ENCODE results near the gene ELL2.
"Not testable (repeated sequence)": the region's sequence is repeated elsewhere in the genome, so short reads cannot be mapped to it uniquely, and the experiment has no call there.

ELL2 gene

GRCh38 chr5:95907740-95908706 is 53.6 kb downstream of the ELL2 start:
- no peak for DNase-seq (ENCODE audit: low read depth in 2 of 2)

- no peak for DNase-seq (ENCODE audit: low read depth in 2 of 2)
Observed at GRCh38 chr5:95907067-95907705, 54.5 kb downstream of the ELL2 start.

- DNase-seq (ENCODE audit: low read depth in 2 of 2) = not testable (repeated sequence)
Observed at GRCh38 chr5:95906398-95906797, 55.3 kb downstream of the ELL2 start.

GRCh38 chr5:95904827-95905226 is 56.8 kb downstream of the ELL2 start:
- no peak for DNase-seq (ENCODE audit: low read depth in 2 of 2)

- no peak for DNase-seq (ENCODE audit: low read depth in 2 of 2)
Observed at GRCh38 chr5:95903838-95904237, 57.8 kb downstream of the ELL2 start.

- no peak for DNase-seq (ENCODE audit: low read depth in 2 of 2)
Observed at GRCh38 chr5:95901676-95902627, 59.7 kb downstream of the ELL2 start.

- no peak for DNase-seq (ENCODE audit: low read depth in 2 of 2)
Observed at GRCh38 chr5:95900383-95900958, 61.2 kb downstream of the ELL2 start.

- no peak for DNase-seq (ENCODE audit: low read depth in 2 of 2)
Observed at GRCh38 chr5:95899829-95900228, 61.8 kb downstream of the ELL2 start.

- DNase-seq (ENCODE audit: low read depth in 2 of 2) = no peak
Observed at GRCh38 chr5:95899006-95899405, 62.6 kb downstream of the ELL2 start.

GRCh38 chr5:95895771-95896170 is 65.9 kb downstream of the ELL2 start:
- DNase-seq (ENCODE audit: low read depth in 2 of 2) = no peak

GRCh38 chr5:95895251-95895650 is 66.4 kb downstream of the ELL2 start:
- DNase-seq (ENCODE audit: low read depth in 2 of 2) = no peak

- no peak for DNase-seq (ENCODE audit: low read depth in 2 of 2)
Observed at GRCh38 chr5:95892784-95893354, 68.8 kb downstream of the ELL2 start.

- DNase-seq (ENCODE audit: low read depth in 2 of 2) = no peak
Observed at GRCh38 chr5:95891499-95891898, 70.2 kb downstream of the ELL2 start.

- no peak for DNase-seq (ENCODE audit: low read depth in 2 of 2)
Observed at GRCh38 chr5:95889076-95889475, 72.6 kb downstream of the ELL2 start.

GRCh38 chr5:95887977-95888376 is 73.7 kb downstream of the ELL2 start:
- DNase-seq (ENCODE audit: low read depth in 2 of 2) = no peak

- DNase-seq (ENCODE audit: low read depth in 2 of 2) = no peak
Observed at GRCh38 chr5:95886340-95887044, 75.2 kb downstream of the ELL2 start.

- no peak for DNase-seq (ENCODE audit: low read depth in 2 of 2)
Observed at GRCh38 chr5:95884511-95884910, 77.1 kb downstream of the ELL2 start.

- no peak for DNase-seq (ENCODE audit: low read depth in 2 of 2)
Observed at GRCh38 chr5:95884017-95884325, 77.7 kb downstream of the ELL2 start.

- no peak for DNase-seq (ENCODE audit: low read depth in 2 of 2)
Observed at GRCh38 chr5:95883185-95884016, 78.2 kb downstream of the ELL2 start.

GRCh38 chr5:95881833-95882232 is 79.8 kb downstream of the ELL2 start:
- DNase-seq (ENCODE audit: low read depth in 2 of 2) = no peak

Data from activated CD4-positive, alpha-beta T cell treated with anti-CD3 and anti-CD28 coated beads for 24 hours (primary cell).